ENCODE data around the gene INTS15.

- TF ChIP-seq CTCF (IDR thresholded peaks at IDR 0.05; ENCODE audit: borderline replicate concordance, extremely low read depth, low read length, poor library complexity, severe bottlenecking) (no peak), EZH2 (IDR thresholded peaks at IDR 0.05; ENCODE audit: borderline replicate concordance, low read depth, low read length, severe bottlenecking) (no peak)
Measured at GRCh38 chr7:6577369-6578113, 12.3 kb upstream of the INTS15 start, which contains the start of gene ZDHHC4.

Measured in DND-41 (cell line).